Activated CD8-positive, alpha-beta memory T cell treated with anti-CD3 and anti-CD28 coated beads, Interleukin-2, amount 50 U/mL, for 4 hours (primary cell): Measurements from ENCODE around the gene DYNC1LI2.

Source experiments
- DNase-seq: peaks from one replicate; pipeline ENCODE4 v3.0.0-alpha.2; 2020

Gene DYNC1LI2

DNA sequence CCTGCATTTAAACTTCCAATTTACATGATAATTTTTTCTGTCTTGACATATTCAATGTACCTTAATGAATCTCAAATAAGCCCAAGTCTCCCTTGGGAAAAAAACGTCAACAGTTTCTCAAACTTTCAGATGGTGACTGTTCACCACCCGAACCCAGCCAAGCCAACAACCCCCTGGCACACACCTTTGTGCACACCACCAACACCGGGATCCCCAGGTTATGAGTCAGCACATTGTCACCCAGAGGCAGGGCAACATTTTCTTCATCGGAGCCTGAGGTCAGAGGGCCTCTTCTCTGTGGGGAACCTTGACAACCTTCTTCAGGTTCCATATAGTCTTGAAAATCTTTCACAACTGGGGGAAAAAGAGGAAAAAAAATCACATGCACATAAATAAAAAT lies 15.5 kb downstream of the DYNC1LI2 start:
- DNase-seq = no peak

DNA sequence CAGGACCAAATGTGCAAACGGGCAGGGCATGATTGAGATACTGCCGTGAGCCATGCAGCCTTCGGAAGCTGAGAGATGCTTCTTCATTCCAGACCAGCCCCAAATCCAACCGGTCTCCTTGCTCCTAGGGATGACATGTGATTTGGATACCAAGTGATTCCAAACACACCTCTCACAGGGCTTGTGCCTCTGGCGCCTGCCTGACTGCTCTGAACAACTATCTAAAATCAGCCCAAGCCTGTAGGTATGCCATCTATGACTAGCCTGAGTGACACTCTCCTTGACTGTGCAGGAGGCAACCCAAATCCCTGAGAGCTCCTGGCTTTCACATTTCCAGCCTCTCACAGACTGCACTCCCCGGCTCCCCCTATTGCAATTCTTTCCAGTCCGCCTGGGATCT lies 20.3 kb downstream of the DYNC1LI2 start:
- DNase-seq = no peak

DNA sequence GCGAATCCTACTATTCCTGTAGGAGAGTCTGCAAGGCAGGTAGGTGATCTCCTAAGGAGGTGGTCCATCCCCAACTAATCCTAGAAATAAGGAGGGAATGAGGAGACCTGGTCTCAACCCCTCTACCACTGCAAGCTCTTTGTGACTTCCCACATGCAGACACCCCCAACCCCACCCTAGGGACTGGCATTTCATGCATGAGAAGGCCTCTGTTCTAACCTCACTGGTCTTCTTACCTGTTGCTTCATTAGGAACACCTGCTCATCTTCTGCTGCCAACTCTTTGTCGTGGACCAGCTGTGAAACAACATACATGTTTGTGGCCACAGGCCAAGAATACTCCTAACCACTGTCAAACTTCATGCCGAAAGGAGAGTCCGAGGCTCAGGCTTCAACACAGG lies 22.6 kb downstream of the DYNC1LI2 start:
- DNase-seq = no peak

DNA sequence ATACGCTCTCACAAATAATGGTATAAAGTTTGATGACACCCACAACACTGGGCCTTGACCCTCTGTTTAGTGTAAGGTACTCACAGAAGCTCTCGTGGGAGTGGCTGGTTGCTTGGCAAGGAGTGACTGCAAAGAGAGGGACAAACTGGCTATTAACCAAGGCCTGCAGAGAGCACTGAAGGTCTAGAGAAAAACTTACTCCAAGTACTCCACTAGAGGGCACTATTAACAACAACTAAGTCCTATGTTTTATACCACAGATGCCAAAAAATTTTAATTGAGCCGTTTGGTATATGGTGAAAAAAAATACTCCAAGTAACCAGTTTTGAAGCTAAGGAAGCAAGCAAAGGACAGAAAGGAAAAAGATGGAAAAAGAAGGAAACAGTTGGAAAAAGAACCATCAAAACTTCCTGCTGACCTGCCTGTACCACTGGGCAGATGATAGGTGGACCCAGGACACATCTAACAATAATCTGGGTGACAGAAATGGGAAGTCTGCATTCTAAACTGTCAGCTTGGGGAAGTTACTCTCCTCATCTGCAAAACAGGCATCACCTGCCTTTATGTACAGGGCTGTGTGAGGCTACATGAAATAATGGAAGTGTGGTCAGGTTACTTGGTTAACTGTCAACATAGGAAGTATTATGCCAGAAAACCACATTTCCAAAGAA lies 23.2 kb downstream of the DYNC1LI2 start:
- DNase-seq = no peak

DNA sequence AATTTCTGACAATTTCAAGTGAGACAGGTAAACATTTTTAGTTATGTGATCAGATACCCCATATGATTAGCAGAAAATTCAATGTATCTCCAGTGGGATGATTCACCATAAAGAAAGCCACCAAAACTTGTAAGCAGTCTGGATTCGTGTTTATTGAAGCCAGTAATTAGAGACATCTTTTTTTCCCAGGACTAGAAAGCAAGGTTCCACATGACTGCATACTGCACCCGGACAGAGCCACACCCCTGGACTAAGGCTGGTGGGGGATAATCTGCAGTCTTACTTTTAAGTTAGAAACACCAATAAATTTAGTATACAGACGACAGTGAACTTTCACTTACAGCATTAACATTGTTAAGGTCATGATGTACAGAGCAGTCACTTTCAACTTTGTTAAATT lies 30.6 kb downstream of the DYNC1LI2 start:
- DNase-seq = no peak

DNA sequence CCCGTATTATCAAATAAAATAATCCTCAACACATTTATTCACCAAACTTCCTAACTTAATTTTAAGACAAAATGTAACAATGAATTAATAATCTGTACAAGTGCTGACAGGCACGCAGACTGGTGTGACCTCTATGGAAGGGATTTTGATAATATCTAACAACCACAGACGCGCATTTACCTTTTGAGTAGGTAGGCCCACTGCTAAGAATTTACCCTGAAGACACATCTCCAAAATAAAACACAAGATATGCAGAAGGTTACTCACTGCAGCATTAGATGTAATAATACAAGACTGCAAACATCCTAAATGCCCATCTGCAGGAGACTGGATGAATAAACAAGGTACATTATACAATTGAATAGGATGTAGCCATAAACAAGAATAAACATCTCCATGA lies 32.2 kb downstream of the DYNC1LI2 start:
- no peak for DNase-seq

DNA sequence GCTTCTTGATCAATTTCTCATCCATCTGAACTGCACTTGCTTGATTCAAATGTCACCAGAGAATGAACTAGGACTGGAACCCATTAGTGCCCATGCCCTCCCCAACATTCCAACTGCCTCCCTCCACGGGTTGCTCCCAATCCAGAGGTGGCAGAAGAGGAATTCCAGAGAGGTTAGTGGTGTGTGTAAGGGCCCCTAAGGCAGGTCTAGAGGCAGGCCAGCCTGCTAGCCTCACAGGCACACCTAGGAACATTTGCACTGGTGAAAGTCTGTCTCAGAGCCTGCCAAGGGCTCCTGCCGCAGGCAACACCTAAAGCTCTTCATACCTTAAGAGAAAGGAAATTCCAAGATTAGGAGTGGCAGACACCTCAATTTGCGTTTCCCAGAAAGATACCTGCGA lies 33.6 kb downstream of the DYNC1LI2 start:
- no peak for DNase-seq

DNA sequence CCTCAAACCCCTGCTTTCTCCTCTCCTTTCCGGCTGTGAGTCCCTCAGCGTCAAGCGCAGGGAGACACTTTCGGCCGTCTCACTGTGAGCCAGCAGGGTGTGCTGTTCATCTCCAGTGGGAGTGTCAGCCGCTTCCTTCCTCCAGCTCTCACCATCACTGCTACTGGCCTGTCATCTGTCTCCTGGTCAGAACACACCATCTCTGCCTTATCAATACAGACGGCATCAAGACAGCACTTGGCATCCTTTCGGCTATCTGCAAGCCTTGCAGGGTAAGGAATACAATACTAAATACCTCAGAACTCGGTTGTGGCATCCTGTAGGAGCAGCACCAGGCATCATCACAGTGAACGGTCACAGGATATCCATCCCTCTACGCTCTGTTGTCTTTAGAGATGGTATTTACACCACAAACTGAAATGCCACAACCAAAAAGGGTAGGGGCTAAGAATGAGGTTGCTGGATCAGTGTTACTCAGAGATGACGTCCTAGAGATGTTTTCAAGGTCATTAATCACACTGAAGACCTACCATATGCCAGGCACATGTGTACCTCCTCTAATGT lies 34.2 kb downstream of the DYNC1LI2 start:
- no peak for DNase-seq

DNA sequence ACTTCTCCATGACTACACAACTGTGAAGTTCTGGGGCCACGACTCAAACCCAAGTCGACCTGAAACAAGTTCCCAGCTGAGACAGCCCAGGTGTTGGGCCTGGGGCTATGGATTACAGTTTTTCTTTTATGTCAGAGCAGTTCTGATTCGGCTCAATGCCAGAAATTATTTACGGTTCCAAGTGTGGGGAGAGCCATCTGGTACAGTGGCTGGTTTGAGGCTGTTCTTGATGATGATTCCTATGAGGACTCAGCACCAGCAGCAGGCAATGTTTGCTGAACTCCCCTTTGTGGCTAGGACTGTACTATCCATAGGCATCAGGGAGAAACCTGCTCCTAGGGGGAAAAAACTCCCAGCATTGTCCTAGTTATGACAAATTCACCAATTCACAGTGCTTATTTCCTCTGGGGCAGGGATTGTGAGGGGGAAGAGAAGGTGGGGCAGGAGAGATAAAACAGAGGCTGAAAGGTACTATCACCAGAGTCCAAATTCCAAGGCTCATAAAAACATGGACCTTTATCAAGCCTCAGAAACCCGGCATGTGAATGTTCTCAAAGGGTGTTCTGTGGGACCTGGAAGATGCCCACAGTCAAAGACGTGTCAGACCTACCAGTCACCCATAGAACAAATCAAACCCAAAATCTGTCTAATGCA lies 36.6 kb downstream of the DYNC1LI2 start:
- no peak for DNase-seq

DNA sequence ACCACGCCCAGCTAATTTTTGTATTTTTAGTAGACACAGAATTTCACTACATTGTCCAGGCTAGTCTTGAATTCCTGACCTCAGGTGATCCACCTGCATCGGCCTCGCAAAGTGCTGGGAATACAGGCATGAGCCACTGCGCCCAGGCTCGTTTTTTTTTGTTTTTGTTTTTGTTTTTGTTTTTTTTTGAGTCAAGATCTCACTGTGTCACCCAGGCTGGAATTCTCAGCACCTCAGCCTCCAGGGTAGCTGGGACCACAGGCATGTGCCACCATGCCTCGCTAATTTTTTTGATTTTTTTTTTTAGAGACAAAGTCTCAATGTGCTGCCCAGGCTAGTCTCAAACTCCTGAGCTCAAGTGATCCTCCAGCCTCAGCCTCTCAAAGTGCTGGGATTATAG lies 37.3 kb downstream of the DYNC1LI2 start:
- DNase-seq = no peak

DNA sequence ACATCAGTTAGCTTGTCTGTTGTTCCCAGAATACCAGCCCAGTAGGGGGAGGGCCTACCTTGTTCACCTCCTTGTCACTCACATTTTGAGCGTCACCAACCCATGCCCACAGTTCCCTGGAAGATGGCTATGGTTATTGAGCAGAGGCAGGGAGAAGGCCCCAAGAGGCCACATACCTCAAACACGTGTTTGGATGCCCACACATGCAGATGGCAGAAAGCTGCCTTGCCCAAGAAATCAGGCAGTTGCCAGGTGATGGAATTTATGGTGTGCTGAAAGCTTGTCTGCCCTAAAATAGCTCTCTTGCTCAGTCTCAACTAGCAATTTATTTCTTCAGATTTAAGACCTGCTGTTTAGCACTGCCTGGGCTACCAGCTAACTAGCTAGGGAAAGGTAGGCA lies 38.3 kb downstream of the DYNC1LI2 start:
- no peak for DNase-seq

DNA sequence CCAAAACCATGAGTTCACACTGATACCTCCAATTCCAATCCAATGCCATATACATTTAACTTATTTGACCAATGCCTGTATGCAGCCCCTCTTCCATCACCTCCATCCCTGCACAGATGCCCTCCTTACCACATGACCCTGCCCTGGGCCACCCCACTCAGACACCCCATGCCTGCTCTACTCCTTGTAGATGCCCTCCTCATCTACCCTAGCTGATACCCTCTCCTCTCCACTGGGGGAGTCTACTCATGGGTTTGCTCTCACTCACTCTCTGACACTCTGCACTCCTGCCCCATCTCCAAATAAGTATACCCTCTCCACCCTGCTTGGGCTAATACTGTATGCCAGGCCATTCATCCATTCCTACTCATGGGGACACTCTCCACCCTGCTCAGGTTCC lies 38.9 kb downstream of the DYNC1LI2 start:
- no peak for DNase-seq

DNA sequence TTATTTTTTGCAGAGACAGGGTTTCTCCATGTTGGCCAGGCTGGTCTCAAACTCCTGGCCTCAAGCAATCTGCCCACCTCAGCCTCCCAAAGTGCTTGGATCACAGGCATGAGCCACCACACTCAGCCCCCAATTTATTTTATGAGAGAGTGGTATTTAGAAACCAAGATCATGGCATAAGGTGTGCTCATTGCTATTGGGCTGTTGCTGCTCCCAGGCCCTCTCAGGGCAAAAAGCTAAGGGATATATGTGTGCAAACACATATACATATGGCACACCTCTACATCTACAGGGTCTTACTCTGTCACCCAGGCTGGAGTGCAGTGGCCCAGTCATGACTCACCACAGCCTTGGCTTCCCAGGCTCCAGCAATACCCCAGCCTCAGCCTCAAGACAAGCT lies 39.8 kb downstream of the DYNC1LI2 start:
- DNase-seq = no peak

DNA sequence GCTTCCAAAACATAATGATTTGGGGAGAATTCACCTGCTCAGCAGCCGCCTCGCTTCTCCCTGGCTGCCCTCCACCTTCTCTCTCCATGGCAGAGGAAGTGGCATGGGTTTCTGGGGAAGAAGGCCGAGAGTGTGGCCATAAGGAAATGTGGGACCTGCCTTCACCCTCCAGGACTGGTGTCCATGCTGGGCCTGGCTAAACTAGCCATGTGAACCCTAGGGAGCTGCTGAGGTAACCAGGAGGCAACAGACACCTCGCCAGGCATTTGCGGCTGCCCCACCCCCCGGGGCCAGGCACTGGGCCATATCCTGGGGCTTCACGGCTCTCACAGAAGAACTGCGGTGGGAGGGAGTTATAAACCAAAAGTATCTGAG lies 44.9 kb downstream of the DYNC1LI2 start:
- no peak for DNase-seq

DNA sequence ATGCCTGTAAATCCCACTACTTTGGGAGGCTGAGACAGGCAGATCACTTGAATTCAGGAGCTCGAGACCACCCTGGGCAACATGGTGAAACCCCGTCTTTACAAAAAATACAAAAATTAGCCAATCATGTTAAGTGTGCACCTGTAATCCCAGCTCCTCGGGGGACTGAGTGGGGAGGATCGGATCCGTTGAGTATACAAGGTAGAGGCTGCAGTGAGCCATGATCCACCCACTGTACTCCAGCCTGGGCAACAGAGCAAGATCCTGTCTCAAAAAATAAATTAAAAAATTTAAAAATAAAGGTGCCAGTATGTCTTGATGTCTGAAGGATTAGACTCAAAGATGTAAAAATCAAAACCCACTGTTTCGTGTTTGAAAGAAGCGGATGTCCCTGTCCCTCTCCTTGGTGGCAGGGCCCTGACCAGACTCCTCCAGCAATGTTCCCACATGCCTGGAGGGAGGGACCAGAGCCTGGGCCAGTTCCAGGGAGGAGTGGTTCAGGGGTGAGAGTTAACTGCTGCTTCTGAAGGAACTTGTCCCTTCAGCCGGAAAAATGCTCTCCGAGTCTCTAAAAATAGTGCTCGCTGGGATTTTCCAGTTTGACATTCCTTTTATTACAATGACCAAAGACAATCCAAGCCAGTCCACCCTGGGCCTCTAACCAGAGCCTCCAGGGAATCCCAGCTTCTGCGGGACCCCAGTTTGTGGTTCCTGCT lies 45.5 kb downstream of the DYNC1LI2 start:
- no peak for DNase-seq

DNA sequence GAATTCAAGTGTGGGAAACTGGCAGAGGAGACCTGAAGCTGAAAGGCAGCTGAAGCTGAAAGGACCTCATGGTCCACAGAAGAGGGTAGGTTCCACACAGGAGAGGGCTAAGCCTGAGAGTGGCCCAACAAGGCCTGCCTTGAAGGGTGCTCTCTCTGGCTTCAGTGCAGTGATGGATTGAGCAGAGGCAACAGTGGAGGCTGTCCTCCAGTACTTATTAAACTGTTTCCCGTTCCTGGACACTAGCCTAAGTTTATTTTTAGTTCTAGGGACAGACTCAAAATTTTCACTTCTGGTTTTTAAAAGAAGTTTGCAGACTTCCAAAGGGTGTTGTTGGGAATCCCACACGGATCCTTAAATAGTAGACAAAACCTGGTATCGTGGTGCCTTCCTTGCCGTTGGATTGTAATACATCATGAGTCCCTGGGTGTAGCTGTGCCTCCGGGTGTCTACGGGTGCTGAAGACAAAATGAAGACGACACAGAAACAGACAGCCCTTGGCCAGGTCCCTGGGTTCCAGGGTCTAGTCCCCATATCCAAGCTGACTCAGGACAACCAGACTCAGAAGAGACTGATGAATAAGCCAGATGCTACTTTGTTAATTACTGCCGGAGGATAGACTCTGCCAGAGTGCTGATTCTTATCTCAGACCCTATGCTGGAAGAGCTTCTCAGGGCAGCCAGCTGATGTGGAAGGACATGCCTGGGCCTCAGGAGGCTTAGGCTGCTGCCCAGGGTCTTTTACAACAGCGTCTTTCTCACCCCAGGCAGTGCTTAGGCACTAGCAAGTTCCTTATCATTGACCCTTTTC lies 47.8 kb downstream of the DYNC1LI2 start:
- no peak for DNase-seq

DNA sequence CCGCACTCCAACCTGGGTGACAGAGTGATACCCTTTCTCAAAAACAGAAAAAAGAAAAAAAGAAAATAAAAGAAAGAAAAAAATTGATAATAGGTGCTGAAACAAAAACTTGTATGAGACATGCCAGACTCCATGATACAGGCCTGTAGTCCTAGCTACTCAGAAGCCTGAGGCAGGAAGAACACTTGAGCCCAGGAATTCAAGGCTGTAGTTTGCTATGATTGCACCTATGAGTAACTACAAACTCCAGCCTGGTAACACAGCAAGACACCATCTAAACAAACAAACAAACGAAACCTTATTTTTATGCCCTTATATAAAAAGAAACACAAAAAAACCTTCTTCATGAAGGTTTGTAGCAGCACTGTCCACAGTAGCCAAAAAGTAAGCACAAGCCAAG lies 49.9 kb downstream of the DYNC1LI2 start:
- DNase-seq = no peak

DNA sequence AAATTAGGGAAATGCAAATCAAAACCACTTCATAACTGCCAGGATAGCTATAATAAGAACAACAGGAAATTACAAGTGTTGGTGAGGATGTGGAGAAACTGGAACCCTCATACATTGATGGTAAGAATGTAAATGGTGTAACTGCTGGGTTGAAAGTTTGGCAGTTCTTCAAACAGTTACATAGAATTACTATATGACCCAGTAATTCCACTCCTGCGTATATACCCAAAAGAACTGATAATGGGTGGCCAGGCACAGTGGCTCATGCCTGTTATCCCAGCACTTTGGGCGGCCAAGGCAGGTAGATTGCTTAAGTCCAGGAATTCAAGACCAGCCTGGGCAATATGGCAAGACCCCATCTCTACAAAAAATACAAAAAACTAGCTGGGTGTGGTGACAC lies 50.4 kb downstream of the DYNC1LI2 start:
- DNase-seq = no peak

DNA sequence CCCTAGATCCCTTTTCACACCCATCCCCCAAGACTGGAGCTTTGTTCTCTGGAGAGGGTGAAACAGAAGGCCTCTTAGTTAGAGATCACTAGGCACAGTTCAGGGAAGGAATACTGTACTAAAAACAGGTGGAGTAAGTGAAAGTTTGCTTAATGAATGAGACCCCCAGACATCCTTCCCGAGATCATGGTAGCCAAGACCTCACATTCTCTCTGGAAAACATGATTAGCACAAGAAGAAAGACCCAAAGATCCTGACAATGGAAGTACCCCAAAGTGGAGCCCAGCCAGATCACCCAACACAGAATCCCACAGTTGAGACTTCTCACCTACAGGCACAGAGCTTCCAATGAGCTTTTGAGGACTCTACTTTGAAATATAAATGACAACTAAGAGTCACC lies 51.5 kb downstream of the DYNC1LI2 start:
- DNase-seq = no peak

DNA sequence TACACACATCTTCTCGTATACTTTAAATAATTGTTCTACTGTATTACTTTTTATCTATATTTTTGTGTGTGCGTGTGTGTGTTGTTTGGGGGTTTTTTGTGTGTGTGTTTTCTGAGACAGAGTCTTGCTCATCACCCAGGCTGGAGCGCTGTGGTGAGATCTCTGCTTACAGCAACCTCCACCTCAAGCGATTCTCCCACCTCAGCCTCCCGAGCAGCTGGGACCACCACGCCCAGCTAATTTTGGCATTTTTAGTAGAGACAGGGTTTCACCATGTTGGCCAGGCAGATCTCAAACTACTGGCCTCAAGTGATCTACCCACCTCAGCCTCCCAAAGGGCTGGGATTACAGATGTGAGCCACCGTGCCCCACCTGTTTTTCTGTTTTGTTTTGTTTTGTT lies 53.4 kb downstream of the DYNC1LI2 start:
- no peak for DNase-seq

DNA sequence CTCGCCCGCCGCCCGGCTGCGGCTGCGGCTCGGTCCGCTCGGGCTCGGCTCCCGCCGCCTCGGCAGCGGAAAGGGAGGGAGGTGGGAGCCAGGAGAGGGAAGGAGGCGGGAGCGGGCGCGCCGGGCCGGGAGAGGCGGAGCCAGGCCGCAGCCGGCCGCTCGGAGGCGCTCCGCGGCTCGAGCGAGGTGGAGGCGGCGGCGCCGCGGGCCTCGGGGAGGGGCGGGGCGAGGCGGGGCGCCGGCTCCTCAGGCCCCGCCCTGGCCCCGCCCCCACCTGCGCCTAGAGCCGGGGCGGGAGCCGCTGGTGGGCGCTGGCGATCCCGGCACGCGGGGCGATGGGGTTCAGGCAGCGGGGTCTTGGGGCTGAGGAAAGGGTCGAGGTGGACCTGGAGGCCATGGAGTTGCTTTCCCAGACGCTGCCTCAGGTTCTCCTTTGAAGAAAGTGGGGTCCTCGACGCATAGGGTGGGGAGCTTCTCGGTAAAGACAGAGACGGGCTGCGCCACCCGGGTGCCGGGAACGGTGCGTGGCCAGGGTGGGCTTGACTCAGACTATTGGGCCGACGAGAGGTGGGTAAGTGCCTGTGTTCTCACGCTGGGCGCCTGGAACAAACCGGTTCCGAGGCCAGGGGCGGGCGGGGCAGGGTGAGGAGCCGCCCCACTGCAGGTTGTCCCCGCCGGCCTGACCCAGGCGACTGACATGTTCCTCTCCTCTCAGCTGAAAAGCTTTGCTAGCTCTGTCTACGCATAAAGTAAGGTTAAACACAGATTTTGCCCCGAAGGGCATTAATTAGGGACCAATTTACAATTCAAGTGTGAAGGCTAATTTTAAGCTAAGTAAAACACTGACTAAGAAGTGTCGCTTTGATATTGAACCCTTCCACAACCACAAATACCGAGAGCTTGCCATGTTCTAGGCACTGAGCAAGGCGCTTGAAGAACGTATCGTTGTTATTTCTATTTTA lies 54.5 kb downstream of the DYNC1LI2 start, which contains the start of gene CMTM4:
CMTM4 (minus strand) TSS at position 75 of the 962 bp plus-strand sequence. CDS start 218 bp downstream, outside the sequence.
- DNase-seq = peak; percentile 76
